PC-9 (cell line): ENCODE data around the gene RNF180.

Experiments used
- EZH2 ChIP-seq: fragments of 200-600 bp; sonication (generic); IDR thresholded peaks from 2 replicates; pipeline ENCODE4 v1.8.0; 2017; ENCODE audit warnings: antibody characterized with exemption, low read depth
- TF ChIP-seq, protein P1 (sequence below): fragments of 200-600 bp; sonication (generic); conservative IDR thresholded peaks from 2 replicates; pipeline ENCODE4 v1.6.1; 2017; ENCODE audit warnings: mixed run types, antibody characterized with exemption, mild to moderate bottlenecking, moderate library complexity

DNA sequence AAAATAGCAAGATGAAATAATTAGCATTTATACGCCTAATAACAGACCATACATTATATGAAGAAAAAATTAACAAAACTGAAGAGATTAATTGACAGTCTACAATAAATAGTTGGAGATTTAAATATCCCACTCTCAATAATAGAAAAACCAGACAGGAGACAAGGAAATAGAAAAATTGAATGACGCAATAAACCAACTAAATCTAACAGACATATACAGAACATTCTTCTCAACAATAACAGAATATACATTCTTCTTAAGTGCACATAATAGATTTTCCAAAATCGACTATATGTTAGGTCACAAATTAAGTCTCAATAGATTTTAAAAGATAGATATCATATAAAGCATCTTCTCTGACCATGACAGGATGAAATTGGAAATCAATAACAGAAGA lies 25.6 kb upstream of the RNF180 start:
- TF ChIP-seq, protein P1, sequence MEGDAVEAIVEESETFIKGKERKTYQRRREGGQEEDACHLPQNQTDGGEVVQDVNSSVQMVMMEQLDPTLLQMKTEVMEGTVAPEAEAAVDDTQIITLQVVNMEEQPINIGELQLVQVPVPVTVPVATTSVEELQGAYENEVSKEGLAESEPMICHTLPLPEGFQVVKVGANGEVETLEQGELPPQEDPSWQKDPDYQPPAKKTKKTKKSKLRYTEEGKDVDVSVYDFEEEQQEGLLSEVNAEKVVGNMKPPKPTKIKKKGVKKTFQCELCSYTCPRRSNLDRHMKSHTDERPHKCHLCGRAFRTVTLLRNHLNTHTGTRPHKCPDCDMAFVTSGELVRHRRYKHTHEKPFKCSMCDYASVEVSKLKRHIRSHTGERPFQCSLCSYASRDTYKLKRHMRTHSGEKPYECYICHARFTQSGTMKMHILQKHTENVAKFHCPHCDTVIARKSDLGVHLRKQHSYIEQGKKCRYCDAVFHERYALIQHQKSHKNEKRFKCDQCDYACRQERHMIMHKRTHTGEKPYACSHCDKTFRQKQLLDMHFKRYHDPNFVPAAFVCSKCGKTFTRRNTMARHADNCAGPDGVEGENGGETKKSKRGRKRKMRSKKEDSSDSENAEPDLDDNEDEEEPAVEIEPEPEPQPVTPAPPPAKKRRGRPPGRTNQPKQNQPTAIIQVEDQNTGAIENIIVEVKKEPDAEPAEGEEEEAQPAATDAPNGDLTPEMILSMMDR = no peak
- no peak for TF ChIP-seq EZH2
